Endodermal cell (in vitro differentiated cells): ENCODE results near the gene USP14. TPM values are rescaled to one million over a fixed set of nuclear protein-coding genes. Genes with fewer than 3 reads are reported as not detected.

Experiments used
- DNase-seq: peaks from one replicate; pipeline ENCODE4 v3.0.0-alpha.2; 2017
- H3K27ac ChIP-seq: 2 replicates; pipeline ENCODE4 v1.5.1; 2013; ENCODE audit warnings: mild to moderate bottlenecking, low read depth, low read length, moderate library complexity
- H3K27me3 ChIP-seq: 2 replicates; pipeline ENCODE4 v1.6.1; 2013; ENCODE audit warnings: mild to moderate bottlenecking, low read length, moderate library complexity; ENCODE audit not compliant: insufficient read depth, control insufficient read depth, poor library complexity, severe bottlenecking
- H3K36me3 ChIP-seq: 2 replicates; pipeline ENCODE4 v1.7.0; 2013; ENCODE audit warnings: mild to moderate bottlenecking, low read length, moderate library complexity; ENCODE audit not compliant: control insufficient read depth, insufficient read depth
- H3K4me1 ChIP-seq: one replicate; pipeline ENCODE4 v1.7.0; 2013; ENCODE audit warnings: low read length; ENCODE audit not compliant: control insufficient read depth, insufficient read depth
- H3K4me3 ChIP-seq: 2 replicates; pipeline ENCODE4 v1.5.1; 2013; ENCODE audit warnings: mild to moderate bottlenecking, low read length, moderate library complexity
- H3K9ac ChIP-seq: 2 replicates; pipeline ENCODE4 v1.6.1; 2013; ENCODE audit warnings: mild to moderate bottlenecking, low read length, moderate library complexity; ENCODE audit not compliant: poor library complexity, severe bottlenecking; ENCODE audit errors: extremely low read depth
- H3K9me3 ChIP-seq: 2 replicates; pipeline ENCODE4 v1.6.1; 2013; ENCODE audit warnings: mild to moderate bottlenecking, low read length, moderate library complexity; ENCODE audit not compliant: control insufficient read depth
- H3K27ac Mint-ChIP-seq: 2 replicates; pipeline ENCODE4 v1.8.0; 2020; ENCODE audit warnings: mixed read lengths
- H3K27me3 Mint-ChIP-seq: 2 replicates; pipeline ENCODE4 v1.8.0; 2021; ENCODE audit warnings: mild to moderate bottlenecking, mixed read lengths; ENCODE audit not compliant: insufficient read depth
- H3K36me3 Mint-ChIP-seq: 2 replicates; pipeline ENCODE4 v1.8.0; 2020; ENCODE audit warnings: low read depth, mixed read lengths
- H3K4me1 Mint-ChIP-seq: 2 replicates; pipeline ENCODE4 v1.8.0; 2020; ENCODE audit warnings: mixed read lengths
- H3K4me3 Mint-ChIP-seq: 2 replicates; pipeline ENCODE4 v1.8.0; 2020; ENCODE audit warnings: mild to moderate bottlenecking, moderate library complexity, mixed read lengths
- H3K9me3 Mint-ChIP-seq: 2 replicates; pipeline ENCODE4 v1.8.0; 2020; ENCODE audit warnings: mild to moderate bottlenecking, mixed read lengths
- WGBS, 2 experiments: methylation state at CpG; one replicate each; pipeline versions ENCODE4 v1.1.5 to v1.1.7; 2013; ENCODE audit warnings: missing lambda C conversion rate in 2 of 2, mixed read lengths in 1 of 2; ENCODE audit not compliant: insufficient coverage in 1 of 2, insufficient read length in 1 of 2; 5-methylcytosine and 5-hydroxymethylcytosine counted together
- total RNA-seq, 2 donors: library from RNA; stranded (reverse); fragmentation: NEBNext Ultra II Directional in 1 of 2; extraction: Animal tissue kit (Norgen Biotek cat#: 25700) in 1 of 2; gene quantifications; 2 replicates in 1 of 2; 3 replicates in 1 of 2; pipeline ENCODE4 v1.2.1, GENCODE V29; 2021
- TF ChIP-seq, protein P1 (sequence below): fragments of 200-600 bp; sonication (generic); conservative IDR thresholded peaks from 2 replicates; pipeline ENCODE4 v1.5.0; 2021; ENCODE audit warnings: antibody characterized with exemption, mild to moderate bottlenecking

USP14 gene
- total RNA-seq, 2 donors from 2014 or later: 76.2 to 92.4 TPM

DNA sequence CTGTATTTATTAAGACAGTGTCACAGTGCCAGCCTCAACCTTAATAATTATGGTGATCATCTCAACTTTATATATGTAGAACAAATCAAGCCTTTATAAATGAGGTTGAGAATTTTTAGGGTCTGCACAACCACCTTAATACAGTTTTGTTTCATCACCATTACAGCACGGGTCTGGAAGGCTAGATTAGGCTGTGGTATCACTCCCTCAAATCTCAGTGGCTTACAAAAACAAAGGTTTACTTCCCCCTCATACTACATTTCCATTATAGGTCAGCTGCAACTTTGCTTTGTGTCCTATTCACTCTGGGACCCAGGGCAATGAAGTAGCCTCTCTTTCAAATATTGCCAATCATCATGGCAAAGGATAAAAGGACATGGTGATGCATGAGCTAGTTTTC, 23.3 kb upstream of the USP14 start:
- H3K9me3 ChIP-seq: peaks cover 4% of the 10 kb centered on the region
- H3K36me3 Mint-ChIP-seq: no peaks in the 10 kb centered on the region
- H3K4me3 ChIP-seq: no peak overlapping the region
- no peak overlapping the region for H3K4me3 Mint-ChIP-seq
- H3K27me3 Mint-ChIP-seq: no peaks in the 10 kb centered on the region
- no peaks in the 10 kb centered on the region for H3K36me3 ChIP-seq
- H3K27ac ChIP-seq: no peak overlapping the region
- DNase-seq: no peak
- no peaks in the 10 kb centered on the region for H3K4me1 ChIP-seq
- H3K9me3 Mint-ChIP-seq: peaks cover 42% of the 10 kb centered on the region
- H3K27ac Mint-ChIP-seq: no peak overlapping the region
- TF ChIP-seq, protein P1, sequence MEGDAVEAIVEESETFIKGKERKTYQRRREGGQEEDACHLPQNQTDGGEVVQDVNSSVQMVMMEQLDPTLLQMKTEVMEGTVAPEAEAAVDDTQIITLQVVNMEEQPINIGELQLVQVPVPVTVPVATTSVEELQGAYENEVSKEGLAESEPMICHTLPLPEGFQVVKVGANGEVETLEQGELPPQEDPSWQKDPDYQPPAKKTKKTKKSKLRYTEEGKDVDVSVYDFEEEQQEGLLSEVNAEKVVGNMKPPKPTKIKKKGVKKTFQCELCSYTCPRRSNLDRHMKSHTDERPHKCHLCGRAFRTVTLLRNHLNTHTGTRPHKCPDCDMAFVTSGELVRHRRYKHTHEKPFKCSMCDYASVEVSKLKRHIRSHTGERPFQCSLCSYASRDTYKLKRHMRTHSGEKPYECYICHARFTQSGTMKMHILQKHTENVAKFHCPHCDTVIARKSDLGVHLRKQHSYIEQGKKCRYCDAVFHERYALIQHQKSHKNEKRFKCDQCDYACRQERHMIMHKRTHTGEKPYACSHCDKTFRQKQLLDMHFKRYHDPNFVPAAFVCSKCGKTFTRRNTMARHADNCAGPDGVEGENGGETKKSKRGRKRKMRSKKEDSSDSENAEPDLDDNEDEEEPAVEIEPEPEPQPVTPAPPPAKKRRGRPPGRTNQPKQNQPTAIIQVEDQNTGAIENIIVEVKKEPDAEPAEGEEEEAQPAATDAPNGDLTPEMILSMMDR: no peak
- no peaks in the 10 kb centered on the region for H3K27me3 ChIP-seq
- no peaks in the 10 kb centered on the region for H3K4me1 Mint-ChIP-seq
- 20 to 41% methylated on average over 1 of the region's 1 CpG for WGBS, 2 experiments
- no peak overlapping the region for H3K9ac ChIP-seq

DNA sequence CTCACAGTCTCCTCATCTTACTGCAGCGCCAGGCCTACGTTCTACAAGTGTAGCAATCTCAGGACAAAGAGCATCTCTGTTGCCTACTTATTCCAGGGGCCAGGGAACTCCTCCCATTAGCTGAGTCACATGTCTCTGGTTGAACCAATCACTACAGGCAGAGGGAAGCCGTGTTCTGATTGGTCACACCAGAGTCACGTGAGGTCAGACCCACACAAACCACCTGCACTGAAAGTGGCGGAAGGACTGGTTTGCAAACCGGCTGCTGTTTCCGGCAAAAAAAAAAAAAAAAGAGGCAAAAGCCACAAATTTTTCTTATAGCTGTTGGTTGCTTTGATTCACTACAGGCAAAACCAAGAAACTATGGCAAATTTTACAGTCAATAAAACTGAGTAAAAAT, 21.9 kb upstream of the USP14 start:
- Mint-ChIP-seq H3K9me3 (peaks cover 32% of the 10 kb centered on the region), H3K27me3 (no peaks in the 10 kb centered on the region), H3K4me3 (no peak overlapping the region)

DNA sequence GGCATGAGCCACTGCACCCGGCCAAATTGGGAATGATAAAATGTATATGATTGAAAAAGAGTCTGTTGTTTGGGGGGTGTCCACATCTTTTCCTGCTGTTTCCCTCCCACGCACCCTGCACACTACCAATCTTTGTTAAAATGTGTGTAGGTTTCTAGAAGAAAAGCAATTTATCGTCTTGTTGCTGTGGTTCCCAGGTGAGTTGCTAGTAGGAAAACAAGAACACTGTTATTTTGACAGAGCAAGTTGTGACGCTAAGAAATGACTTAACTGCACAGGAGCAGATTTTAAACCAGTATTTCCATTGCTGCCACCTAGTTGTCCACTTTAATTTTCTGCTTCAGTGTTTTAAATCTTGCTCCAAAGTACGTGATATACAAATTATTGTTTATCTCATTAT, 21.0 kb upstream of the USP14 start:
- 78% methylated on average over 3 of the region's 5 CpGs; no CpG with 5 or more reads in 1 of the 2 experiments for WGBS, 2 experiments
- H3K4me3 ChIP-seq: no peak overlapping the region
- no peaks in the 10 kb centered on the region for H3K27me3 ChIP-seq
- H3K36me3 ChIP-seq: no peaks in the 10 kb centered on the region
- H3K9me3 ChIP-seq: peaks cover 4% of the 10 kb centered on the region
- H3K4me1 ChIP-seq: no peaks in the 10 kb centered on the region
- H3K36me3 Mint-ChIP-seq: no peaks in the 10 kb centered on the region
- no peaks in the 10 kb centered on the region for H3K27me3 Mint-ChIP-seq
- H3K9ac ChIP-seq: no peak overlapping the region
- peaks cover 30% of the 10 kb centered on the region for H3K9me3 Mint-ChIP-seq
- DNase-seq: no peak
- H3K4me3 Mint-ChIP-seq: no peak overlapping the region
- H3K27ac ChIP-seq: no peak overlapping the region
- H3K27ac Mint-ChIP-seq: no peak overlapping the region
- TF ChIP-seq, protein P1: no peak
- H3K4me1 Mint-ChIP-seq: no peaks in the 10 kb centered on the region

More for the DNA sequence above, 21.9 kb upstream of the USP14 start:
- no peaks in the 10 kb centered on the region for H3K36me3 ChIP-seq
- Mint-ChIP-seq H3K4me1 (no peaks in the 10 kb centered on the region), H3K36me3 (no peaks in the 10 kb centered on the region), H3K27ac (no peak overlapping the region)
- H3K27me3 ChIP-seq: no peaks in the 10 kb centered on the region
- DNase-seq: peak; percentile 53
- H3K9ac ChIP-seq: no peak overlapping the region
- H3K4me1 ChIP-seq: no peaks in the 10 kb centered on the region
- no peak overlapping the region for H3K27ac ChIP-seq
- peaks cover 4% of the 10 kb centered on the region for H3K9me3 ChIP-seq
- H3K4me3 ChIP-seq: no peak overlapping the region
- 67 to 74% methylated on average over 7 of the region's 7 CpGs for whole genome bisulfite sequencing, 2 experiments
- TF ChIP-seq, protein P1: no peak
